Fibroblast of the aortic adventitia (primary cell): ENCODE data around the gene LAS1L. TPM values are rescaled to one million over a fixed set of nuclear protein-coding genes. Genes with fewer than 3 reads are reported as not detected.
"Not testable (repeated sequence)": the region's sequence is repeated elsewhere in the genome, so short reads cannot be mapped to it uniquely, and the experiment has no call there.

Experiments
- DNase-seq: peaks from one replicate; pipeline ENCODE4 v3.0.0-alpha.2; 2010; ENCODE audit warnings: low read depth
- H3K4me3 ChIP-seq: 2 replicates; pipeline ENCODE4 v1.5.1; 2011; ENCODE audit warnings: low read depth, mild to moderate bottlenecking, control low read depth, low read length, moderate library complexity
- total RNA-seq: library from RNA; depleted of rRNA; stranded (reverse); fragments of >200 nt; gene quantifications from 2 replicates; pipeline ENCODE4 v1.2.3, GENCODE V29; 2012; ENCODE audit warnings: low replicate concordance
- TF ChIP-seq, protein P1 (sequence below): IDR thresholded peaks from 2 replicates; pipeline ENCODE4 v1.5.1; 2011; ENCODE audit warnings: mild to moderate bottlenecking, low read length, control low read depth, inconsistent platforms; ENCODE audit not compliant: insufficient read depth

The LAS1L gene
- total RNA-seq, 1 donor, result 18.0 TPM

DNA sequence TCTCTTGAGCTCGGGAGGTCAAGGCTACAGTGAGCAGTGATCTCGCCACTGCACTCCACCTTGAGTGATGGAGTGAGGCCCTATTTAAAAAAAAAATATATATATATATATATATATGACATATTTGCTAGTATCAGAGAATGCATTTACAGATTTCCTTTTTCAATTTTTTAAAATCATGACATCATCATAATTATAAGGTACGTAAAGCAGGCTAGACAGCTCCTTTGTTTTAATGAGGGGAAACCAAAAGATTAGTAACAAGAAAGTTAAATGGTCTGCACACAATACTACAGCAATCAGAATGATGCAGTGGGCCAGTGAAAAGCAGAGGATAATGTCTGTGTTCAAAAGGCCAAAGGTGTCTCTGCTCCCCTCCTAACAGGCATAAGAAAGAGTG lies 43.0 kb downstream of the LAS1L start:
- no peak overlapping the region for H3K4me3 ChIP-seq
- TF ChIP-seq, protein P1, sequence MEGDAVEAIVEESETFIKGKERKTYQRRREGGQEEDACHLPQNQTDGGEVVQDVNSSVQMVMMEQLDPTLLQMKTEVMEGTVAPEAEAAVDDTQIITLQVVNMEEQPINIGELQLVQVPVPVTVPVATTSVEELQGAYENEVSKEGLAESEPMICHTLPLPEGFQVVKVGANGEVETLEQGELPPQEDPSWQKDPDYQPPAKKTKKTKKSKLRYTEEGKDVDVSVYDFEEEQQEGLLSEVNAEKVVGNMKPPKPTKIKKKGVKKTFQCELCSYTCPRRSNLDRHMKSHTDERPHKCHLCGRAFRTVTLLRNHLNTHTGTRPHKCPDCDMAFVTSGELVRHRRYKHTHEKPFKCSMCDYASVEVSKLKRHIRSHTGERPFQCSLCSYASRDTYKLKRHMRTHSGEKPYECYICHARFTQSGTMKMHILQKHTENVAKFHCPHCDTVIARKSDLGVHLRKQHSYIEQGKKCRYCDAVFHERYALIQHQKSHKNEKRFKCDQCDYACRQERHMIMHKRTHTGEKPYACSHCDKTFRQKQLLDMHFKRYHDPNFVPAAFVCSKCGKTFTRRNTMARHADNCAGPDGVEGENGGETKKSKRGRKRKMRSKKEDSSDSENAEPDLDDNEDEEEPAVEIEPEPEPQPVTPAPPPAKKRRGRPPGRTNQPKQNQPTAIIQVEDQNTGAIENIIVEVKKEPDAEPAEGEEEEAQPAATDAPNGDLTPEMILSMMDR, result no peak
- no peak for DNase-seq

DNA sequence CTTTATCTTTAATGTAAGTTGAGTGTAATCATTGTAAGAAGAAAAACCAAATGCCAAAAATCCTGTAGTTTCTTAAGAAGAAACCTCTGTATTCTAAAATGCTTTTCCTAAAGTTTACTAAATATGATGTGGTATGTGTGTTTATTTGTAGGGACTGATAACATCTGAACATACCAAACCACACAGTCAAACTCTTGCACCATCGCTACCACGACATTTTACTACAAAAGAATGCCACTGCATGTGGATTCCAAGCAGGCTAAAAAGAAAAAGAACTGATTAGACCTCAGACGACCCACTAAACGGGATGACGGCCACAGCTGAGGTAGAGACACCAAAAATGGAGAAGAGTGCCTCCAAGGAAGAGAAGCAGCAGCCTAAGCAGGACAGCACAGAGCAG lies 46.1 kb downstream of the LAS1L start:
- TF ChIP-seq, protein P1, result no peak
- DNase-seq, result no peak
- no peak overlapping the region for H3K4me3 ChIP-seq

DNA sequence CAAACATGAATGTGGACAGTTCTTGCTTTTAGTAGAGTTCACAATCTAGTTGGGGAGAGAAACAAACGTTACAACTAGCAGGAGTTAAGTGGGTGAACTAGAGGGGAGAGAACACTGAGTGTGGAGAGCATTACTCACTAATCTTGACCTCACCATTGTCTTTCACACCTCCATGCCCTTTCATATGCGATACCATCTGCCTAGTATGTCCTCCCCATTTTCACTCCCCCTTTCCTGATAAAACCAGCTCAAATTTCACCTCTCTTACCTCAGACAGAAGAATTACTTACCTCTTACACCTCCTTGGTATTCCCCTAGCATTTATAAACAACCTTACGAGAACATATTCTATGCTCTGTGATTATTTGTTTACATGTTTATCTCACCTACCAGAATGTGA lies 53.6 kb downstream of the LAS1L start:
- TF ChIP-seq, protein P1, result no peak
- DNase-seq, result no peak
- H3K4me3 ChIP-seq, result no peak overlapping the region

DNA sequence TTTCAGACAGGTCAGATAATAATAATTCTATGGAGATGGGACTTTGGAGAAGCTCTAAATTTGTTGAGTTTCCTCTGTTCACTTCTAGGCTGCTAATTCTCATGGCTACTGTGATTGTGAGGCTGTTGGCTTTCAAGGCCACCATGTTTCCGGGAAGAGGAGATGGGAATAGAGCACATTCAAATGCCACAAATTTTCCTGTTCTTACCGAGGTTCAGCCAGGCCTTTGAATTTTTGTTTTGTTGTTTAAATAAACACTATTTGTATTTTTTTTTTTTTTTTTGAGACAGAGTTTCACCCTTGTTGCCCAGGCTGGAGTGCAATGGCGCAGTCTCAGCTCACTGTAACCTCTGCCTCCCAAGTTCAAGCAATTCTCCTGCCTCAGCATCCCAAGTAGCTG lies 55.5 kb downstream of the LAS1L start:
- not testable (repeated sequence) for H3K4me3 ChIP-seq, DNase-seq

DNA sequence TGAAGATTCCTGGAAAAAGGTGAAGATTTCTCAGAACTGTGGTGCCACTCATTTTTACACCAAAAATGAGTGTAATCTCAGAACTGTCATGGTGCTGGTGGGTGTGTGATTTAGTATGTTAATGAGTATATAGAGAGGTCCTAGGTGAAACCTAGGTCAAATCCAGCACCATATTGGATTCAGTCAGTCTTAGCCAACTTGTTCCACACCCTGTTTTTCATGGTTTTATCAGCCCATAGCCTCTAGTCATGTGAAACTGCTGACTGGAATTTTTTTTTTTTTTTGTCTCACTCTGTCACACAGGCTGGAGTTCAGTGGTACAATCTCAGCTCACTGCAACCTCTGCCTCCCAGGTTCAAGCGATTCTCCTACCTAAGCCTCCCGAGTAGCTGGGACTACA lies 58.0 kb downstream of the LAS1L start:
- no peak overlapping the region for H3K4me3 ChIP-seq
- DNase-seq, result no peak
- TF ChIP-seq, protein P1, result no peak

DNA sequence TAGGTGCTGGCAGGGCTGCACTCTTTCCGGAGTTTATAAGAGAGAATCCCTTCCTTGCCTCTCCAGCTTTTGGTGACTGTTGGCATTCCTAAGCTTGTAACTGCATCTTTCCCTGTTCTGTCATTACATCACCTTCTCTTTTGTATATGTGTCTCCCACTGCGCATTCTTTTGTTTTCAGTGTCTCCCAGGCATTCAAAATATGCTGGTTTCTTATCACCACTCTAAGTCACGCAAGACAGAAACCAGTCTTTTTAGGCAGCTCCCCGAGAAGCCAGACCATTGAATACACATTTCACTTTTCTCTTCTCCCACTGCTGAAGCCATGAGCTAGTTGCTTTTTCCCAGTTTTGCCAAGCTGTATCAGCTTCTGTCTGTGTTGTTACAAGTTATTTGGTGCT lies 71.0 kb downstream of the LAS1L start:
- peak; percentile 56 for DNase-seq
- TF ChIP-seq, protein P1, result no peak
- no peak overlapping the region for H3K4me3 ChIP-seq

Other genes with a start within 250 kb of the LAS1L start
- 175 and 335 TPM in 2 replicates for gene MSN, start 132.9 kb upstream of the LAS1L start, total RNA-seq